CD4-positive, alpha-beta memory T cell (primary cell): ENCODE measurements around the gene CLNS1A. TPM values are rescaled to one million over a fixed set of nuclear protein-coding genes. Genes with fewer than 3 reads are reported as not detected.

Experiments used
- CTCF ChIA-PET: fragments of 350-600 bp; sonication (Branson Sonifier 250); formaldehyde crosslinking; loops from one replicate; lab custom pipeline; 2021; ENCODE audit warnings: inconsistent platforms; ENCODE audit not compliant: partially characterized antibody; lab: Charles Lee
- POLR2A ChIA-PET: fragments of 350-600 bp; sonication (Branson Sonifier 250); formaldehyde crosslinking; loops from one replicate; lab custom pipeline; 2021; ENCODE audit not compliant: partially characterized antibody; lab: Charles Lee
- DNase-seq, 5 donors: peaks; one replicate each; pipeline versions ENCODE4 v3.0.0 to v3.0.0-alpha.2; 2020 to 2022; ENCODE audit warnings: mixed read lengths in 1 of 5
- H3K27ac ChIP-seq: one replicate; pipeline ENCODE4 v1.7.0; 2013; ENCODE audit warnings: low read depth, low read length
- H3K27me3 ChIP-seq: 2 replicates; pipeline ENCODE4 v1.7.0; 2013; ENCODE audit warnings: mild to moderate bottlenecking, low read length, moderate library complexity; ENCODE audit not compliant: insufficient read depth
- H3K36me3 ChIP-seq: 2 replicates; pipeline ENCODE4 v1.7.0; 2013; ENCODE audit warnings: mild to moderate bottlenecking, low read length, moderate library complexity; ENCODE audit not compliant: insufficient read depth
- H3K4me1 ChIP-seq: 2 replicates; pipeline ENCODE4 v1.7.0; 2013; ENCODE audit warnings: mild to moderate bottlenecking, low read length, moderate library complexity; ENCODE audit not compliant: insufficient read depth
- H3K4me3 ChIP-seq, 2 donors: one replicate each; pipeline ENCODE4 v1.7.0; 2013; ENCODE audit warnings: low read length in 2 of 2, mild to moderate bottlenecking in 1 of 2
- H3K9me3 ChIP-seq, 2 donors: one replicate each; pipeline ENCODE4 v1.7.0; 2013; ENCODE audit warnings: low read length in 2 of 2, control low read depth in 1 of 2; ENCODE audit not compliant: control insufficient read depth in 1 of 2
- H3K27ac Mint-ChIP-seq, 7 donors: one replicate each; pipeline ENCODE4 v1.8.0; 2020 to 2021; ENCODE audit warnings: mixed read lengths in 7 of 7, mild to moderate bottlenecking in 6 of 7, inconsistent platforms in 3 of 7, moderate library complexity in 3 of 7
- H3K27me3 Mint-ChIP-seq, 2 donors: one replicate each; pipeline ENCODE4 v1.8.0; 2020 to 2021; ENCODE audit warnings: mixed read lengths in 2 of 2
- H3K36me3 Mint-ChIP-seq, 2 donors: one replicate each; pipeline ENCODE4 v1.8.0; 2020 to 2021; ENCODE audit warnings: mixed read lengths in 2 of 2, inconsistent platforms in 1 of 2, mild to moderate bottlenecking in 1 of 2
- H3K4me1 Mint-ChIP-seq, 4 donors: one replicate each; pipeline ENCODE4 v1.8.0; 2020 to 2021; ENCODE audit warnings: mixed read lengths in 4 of 4, mild to moderate bottlenecking in 1 of 4
- H3K4me3 Mint-ChIP-seq, 8 donors: one replicate each; pipeline ENCODE4 v1.8.0; 2020 to 2021; ENCODE audit warnings: mixed read lengths in 8 of 8, mild to moderate bottlenecking in 7 of 8, moderate library complexity in 6 of 8, inconsistent platforms in 3 of 8
- H3K9me3 Mint-ChIP-seq, 8 donors: one replicate each; pipeline ENCODE4 v1.8.0; 2020 to 2021; ENCODE audit warnings: mixed read lengths in 8 of 8, mild to moderate bottlenecking in 5 of 8, inconsistent platforms in 3 of 8, moderate library complexity in 1 of 8
- intact Hi-C: fragments of 100-400 bp; cut with micrococcal nuclease; formaldehyde crosslinking; loops from one replicate; pipeline ENCODE4 v1.15.1; 2023
- polyA plus RNA-seq, 2 donors: library from polyadenylated mRNA; unstranded; fragments of 300-500 nt; fragmentation: Illumina TruSeq; gene quantifications; one replicate each; pipeline ENCODE4 v1.2.3, GENCODE V29; 2021
- total RNA-seq, 2 experiments: library from RNA; stranded (reverse); gene quantifications; one replicate each; pipeline ENCODE4 v1.2.3, GENCODE V29; 2021

The CLNS1A gene
- 100 to 1,000 TPM; 116 to 118 TPM for total RNA-seq
- polyA plus RNA-seq, result 100 to 1,000 TPM; 114 to 160 TPM

- peaks cover 28 to 48% (median 40%) of the 10 kb centered on the region in 4 donors for H3K4me1 Mint-ChIP-seq
- Histone ChIP-seq H3K27ac (peak within 1 kb of the TSS; percentile 68), H3K36me3 (no peaks in the 10 kb centered on the region), H3K4me3 (peak within 1 kb of the TSS; percentile 52 to 64), H3K9me3 (no peaks in the 10 kb centered on the region), H3K4me1 (peaks cover 30% of the 10 kb centered on the region), H3K27me3 (no peaks in the 10 kb centered on the region)
- CTCF ChIA-PET, result no interaction called here
- peak; percentile 72 to 81 (median 78) for DNase-seq
- peak within 1 kb of the TSS; percentile 95 to 99 (median 97) for H3K4me3 Mint-ChIP-seq
- H3K9me3 Mint-ChIP-seq, result peaks cover 0 to 6% (median 0%) of the 10 kb centered on the region in 8 donors
- intact Hi-C loops, result loop anchor here (1.0 to 10.0 kb wide), 2 partner anchors 183 to 357 kb away; partner anchors contain the start of genes INTS4 and RSF1
- POLR2A ChIA-PET, result interaction anchor here (1.8 to 1.9 kb wide), 2 partner anchors 183 to 357 kb away, joined by 6 read pairs; partner anchors contain the start of genes INTS4 and RSF1
- peaks cover 10 to 16% of the 10 kb centered on the region in 2 donors for H3K36me3 Mint-ChIP-seq
- peaks cover 1 to 5% of the 10 kb centered on the region in 2 donors for H3K27me3 Mint-ChIP-seq
- peak within 1 kb of the TSS; percentile 89 to 97 (median 93) for H3K27ac Mint-ChIP-seq
Measured at GRCh38 chr11:77637345-77638165, at the start of gene CLNS1A. TSS of gene CLNS1A (minus strand) at chr11:77637794. CDS start at chr11:77637714, 80 bp downstream.

GRCh38 chr11:77687088-77687487 is 49.5 kb upstream of the CLNS1A start:
- H3K4me3 Mint-ChIP-seq, result no peak overlapping the region
- Histone ChIP-seq H3K9me3 (no peaks in the 10 kb centered on the region), H3K4me1 (no peaks in the 10 kb centered on the region), H3K4me3 (no peak overlapping the region), H3K27ac (no peak overlapping the region), H3K36me3 (peaks cover 37% of the 10 kb centered on the region), H3K27me3 (no peaks in the 10 kb centered on the region)
- peak overlapping the region in 2 of 7 donors; percentile 31 to 47 for H3K27ac Mint-ChIP-seq
- no peak for DNase-seq
- POLR2A ChIA-PET, result no interaction called here
- H3K36me3 Mint-ChIP-seq, result peaks cover 42 to 74% of the 10 kb centered on the region in 2 donors
- H3K4me1 Mint-ChIP-seq, result peaks cover 0 to 2% (median 0%) of the 10 kb centered on the region in 4 donors
- no peaks in the 10 kb centered on the region for H3K27me3 Mint-ChIP-seq
- no peaks in the 10 kb centered on the region for H3K9me3 Mint-ChIP-seq
- CTCF ChIA-PET, result no interaction called here
- intact Hi-C loops, result no loop called here

- peaks cover 57% of the 10 kb centered on the region for H3K36me3 ChIP-seq
- H3K27me3 Mint-ChIP-seq, result no peaks in the 10 kb centered on the region
- H3K27ac Mint-ChIP-seq, result no peak overlapping the region
- ChIA-PET POLR2A (no interaction called here), CTCF (no interaction called here)
- peaks cover 64 to 77% of the 10 kb centered on the region in 2 donors for H3K36me3 Mint-ChIP-seq
- H3K4me1 Mint-ChIP-seq, result peaks cover 0 to 2% (median 0%) of the 10 kb centered on the region in 4 donors
- H3K9me3 Mint-ChIP-seq, result peaks cover 0 to 2% (median 0%) of the 10 kb centered on the region in 8 donors
- H3K27ac ChIP-seq, result no peak overlapping the region
- intact Hi-C loops, result no loop called here
- H3K4me3 ChIP-seq, result no peak overlapping the region
- no peaks in the 10 kb centered on the region for H3K27me3 ChIP-seq
- H3K4me1 ChIP-seq, result no peaks in the 10 kb centered on the region
- H3K4me3 Mint-ChIP-seq, result no peak overlapping the region
- DNase-seq, result no peak
- no peaks in the 10 kb centered on the region for H3K9me3 ChIP-seq
Measured at GRCh38 chr11:77677138-77677537, 39.5 kb upstream of the CLNS1A start.

- Histone ChIP-seq H3K36me3 (peaks cover 66% of the 10 kb centered on the region), H3K4me1 (no peaks in the 10 kb centered on the region), H3K27me3 (no peaks in the 10 kb centered on the region), H3K27ac (no peak overlapping the region), H3K4me3 (no peak overlapping the region), H3K9me3 (no peaks in the 10 kb centered on the region)
- Mint-ChIP-seq H3K9me3 (peaks cover 0 to 4% (median 0%) of the 10 kb centered on the region in 8 donors), H3K27ac (peak overlapping the region in 1 of 7 donors; percentile 69), H3K4me1 (peaks cover 0 to 4% (median 2%) of the 10 kb centered on the region in 4 donors), H3K4me3 (no peak overlapping the region), H3K36me3 (peaks cover 84 to 86% of the 10 kb centered on the region in 2 donors), H3K27me3 (no peaks in the 10 kb centered on the region)
- POLR2A ChIA-PET, result no interaction called here
- CTCF ChIA-PET, result no interaction called here
- DNase-seq, result no peak
- intact Hi-C loops, result no loop called here
Measured at GRCh38 chr11:77672264-77672663, 34.7 kb upstream of the CLNS1A start.

- peaks cover 0 to 2% (median 0%) of the 10 kb centered on the region in 8 donors for H3K9me3 Mint-ChIP-seq
- Histone ChIP-seq H3K36me3 (peaks cover 55% of the 10 kb centered on the region), H3K4me3 (no peak overlapping the region), H3K9me3 (no peaks in the 10 kb centered on the region), H3K27me3 (no peaks in the 10 kb centered on the region), H3K27ac (no peak overlapping the region), H3K4me1 (no peaks in the 10 kb centered on the region)
- no peaks in the 10 kb centered on the region for H3K27me3 Mint-ChIP-seq
- H3K36me3 Mint-ChIP-seq, result peaks cover 74 to 80% of the 10 kb centered on the region in 2 donors
- CTCF ChIA-PET, result no interaction called here
- H3K27ac Mint-ChIP-seq, result peak overlapping the region in 6 of 7 donors; percentile 32 to 89 (median 52)
- POLR2A ChIA-PET, result no interaction called here
- intact Hi-C loops, result no loop called here
- DNase-seq, result no peak
- no peak overlapping the region for H3K4me3 Mint-ChIP-seq
- peaks cover 0 to 5% (median 2%) of the 10 kb centered on the region in 4 donors for H3K4me1 Mint-ChIP-seq
Measured at GRCh38 chr11:77669848-77670511, 32.4 kb upstream of the CLNS1A start.

- ChIA-PET CTCF (no interaction called here), POLR2A (no interaction called here)
- peak overlapping the region in 4 of 7 donors; percentile 24 to 84 (median 44) for H3K27ac Mint-ChIP-seq
- DNase-seq, result no peak
- H3K4me1 Mint-ChIP-seq, result peaks cover 0 to 5% (median 2%) of the 10 kb centered on the region in 4 donors
- intact Hi-C loops, result no loop called here
- Histone ChIP-seq H3K36me3 (peaks cover 45% of the 10 kb centered on the region), H3K4me3 (no peak overlapping the region), H3K9me3 (no peaks in the 10 kb centered on the region), H3K27me3 (no peaks in the 10 kb centered on the region), H3K4me1 (no peaks in the 10 kb centered on the region), H3K27ac (no peak overlapping the region)
- H3K9me3 Mint-ChIP-seq, result peaks cover 0 to 2% (median 0%) of the 10 kb centered on the region in 8 donors
- no peak overlapping the region for H3K4me3 Mint-ChIP-seq
- H3K27me3 Mint-ChIP-seq, result no peaks in the 10 kb centered on the region
- H3K36me3 Mint-ChIP-seq, result peaks cover 62 to 76% of the 10 kb centered on the region in 2 donors
Measured at GRCh38 chr11:77668760-77669159, 31.2 kb upstream of the CLNS1A start.
